ENCODE measurements around the gene HOXA5. TPM values are rescaled to one million over a fixed set of nuclear protein-coding genes. Genes with fewer than 3 reads are reported as not detected.
A peak's percentile ranks its signal among the peaks of the same experiment; 100 is the strongest.

HOXA5 gene
- total RNA-seq, 1 donor from 2014 or later = not detected

- Mint-ChIP-seq H3K36me3 (ENCODE audit: unreplicated experiment) (no peaks in the 10 kb centered on the region), H3K27ac (ENCODE audit: unreplicated experiment) (no peak overlapping the region), H3K9me3 (ENCODE audit: unreplicated experiment) (peaks cover 7% of the 10 kb centered on the region), H3K27me3 (ENCODE audit: unreplicated experiment) (peaks cover 84% of the 10 kb centered on the region), H3K4me3 (ENCODE audit: unreplicated experiment) (peak overlapping the region; percentile 66), H3K4me1 (ENCODE audit: unreplicated experiment) (peaks cover 7% of the 10 kb centered on the region)
- peak; percentile 99 for TF ChIP-seq CTCF (IDR thresholded peaks at IDR 0.05)
- DNase-seq (ENCODE audit: extremely low spot score, unreplicated experiment) = peak; percentile 93
These were observed 17.2 kb upstream of the HOXA5 start for GRCh38 chr7:27160546-27161213.

DNA sequence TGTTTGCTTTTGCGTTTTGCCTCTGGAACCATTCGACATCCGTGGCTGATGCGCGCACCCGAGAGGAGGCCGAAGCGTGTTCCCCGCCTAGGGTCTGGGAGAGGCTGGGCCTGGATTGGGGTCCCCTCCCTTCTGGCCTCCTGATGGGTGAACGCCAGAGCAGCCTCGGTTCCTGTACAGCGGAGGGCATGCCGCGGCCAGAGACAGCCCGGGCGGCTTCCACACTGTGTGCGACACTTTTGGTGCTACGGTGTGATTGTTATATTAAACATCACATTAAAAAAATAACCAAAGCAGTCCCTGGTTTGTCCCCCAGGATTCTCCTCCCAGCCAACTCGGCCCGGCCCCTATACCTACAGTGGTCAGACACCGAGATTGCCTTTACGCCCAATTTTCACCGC, 16.7 kb upstream of the HOXA5 start:
- TF ChIP-seq CTCF (IDR thresholded peaks at IDR 0.05) = no peak
- Mint-ChIP-seq H3K27me3 (ENCODE audit: unreplicated experiment) (peaks cover 85% of the 10 kb centered on the region), H3K27ac (ENCODE audit: unreplicated experiment) (no peak overlapping the region), H3K4me1 (ENCODE audit: unreplicated experiment) (peaks cover 7% of the 10 kb centered on the region), H3K36me3 (ENCODE audit: unreplicated experiment) (no peaks in the 10 kb centered on the region), H3K9me3 (ENCODE audit: unreplicated experiment) (peaks cover 7% of the 10 kb centered on the region), H3K4me3 (ENCODE audit: unreplicated experiment) (no peak overlapping the region)
- no peak for DNase-seq (ENCODE audit: extremely low spot score, unreplicated experiment)

DNA sequence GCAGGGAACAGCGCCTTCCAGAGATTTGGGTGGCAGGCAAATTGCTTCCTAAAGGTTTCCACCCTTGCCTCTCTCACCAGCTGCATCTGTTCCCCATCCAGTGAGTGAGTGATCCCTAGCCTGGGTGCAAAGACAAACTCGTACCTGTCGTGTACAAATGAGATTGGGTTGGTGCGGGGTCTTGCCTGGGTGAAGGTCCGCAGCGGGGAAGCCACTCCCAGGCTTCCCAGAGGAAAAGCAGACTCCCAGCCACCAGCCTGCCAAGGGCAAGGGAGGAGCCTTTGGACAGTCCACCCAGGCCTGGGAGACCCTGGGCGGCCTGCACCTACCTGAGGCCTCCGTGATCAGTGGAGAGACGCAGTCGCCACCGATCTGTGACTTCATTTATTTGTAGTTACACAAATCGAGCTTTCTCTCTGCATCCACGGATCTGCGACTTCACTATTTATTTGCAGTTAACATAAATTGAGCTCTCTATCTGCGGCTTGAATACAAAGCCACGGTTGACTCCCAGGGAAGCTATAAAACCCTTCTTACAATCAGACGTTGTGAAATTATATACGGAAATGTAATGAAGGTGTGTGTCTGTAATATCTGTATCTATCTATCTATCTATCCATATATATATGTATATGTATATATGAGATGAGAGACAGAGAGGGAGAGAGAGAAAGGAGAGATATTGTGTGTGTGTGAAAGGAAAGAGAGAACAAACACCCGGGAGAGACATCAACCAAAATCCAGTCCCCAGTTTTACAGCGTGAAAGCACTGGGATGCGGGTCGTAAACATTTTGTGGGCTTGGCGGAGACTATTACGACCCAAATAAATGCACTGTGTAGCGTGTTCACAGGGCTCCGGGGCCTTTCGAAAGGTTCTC, 16.0 kb upstream of the HOXA5 start:
- Mint-ChIP-seq H3K27me3 (ENCODE audit: unreplicated experiment) (peaks cover 87% of the 10 kb centered on the region), H3K4me1 (ENCODE audit: unreplicated experiment) (peaks cover 12% of the 10 kb centered on the region), H3K4me3 (ENCODE audit: unreplicated experiment) (no peak overlapping the region), H3K27ac (ENCODE audit: unreplicated experiment) (no peak overlapping the region), H3K9me3 (ENCODE audit: unreplicated experiment) (peaks cover 7% of the 10 kb centered on the region), H3K36me3 (ENCODE audit: unreplicated experiment) (peaks cover 1% of the 10 kb centered on the region)
- DNase-seq (ENCODE audit: extremely low spot score, unreplicated experiment) = no peak
- no peak for TF ChIP-seq CTCF (IDR thresholded peaks at IDR 0.05)

- no peak overlapping the region for H3K4me3 Mint-ChIP-seq (ENCODE audit: unreplicated experiment)
- no peak overlapping the region for H3K27ac Mint-ChIP-seq (ENCODE audit: unreplicated experiment)
- DNase-seq (ENCODE audit: extremely low spot score, unreplicated experiment) = no peak
These were observed 15.2 kb upstream of the HOXA5 start for GRCh38 chr7:27158436-27159265.

More at GRCh38 chr7:27158436-27159265, 15.2 kb upstream of the HOXA5 start:
- Mint-ChIP-seq H3K9me3 (ENCODE audit: unreplicated experiment) (peaks cover 7% of the 10 kb centered on the region), H3K4me1 (ENCODE audit: unreplicated experiment) (peaks cover 12% of the 10 kb centered on the region), H3K36me3 (ENCODE audit: unreplicated experiment) (peaks cover 1% of the 10 kb centered on the region), H3K27me3 (ENCODE audit: unreplicated experiment) (peaks cover 88% of the 10 kb centered on the region)
- TF ChIP-seq CTCF (IDR thresholded peaks at IDR 0.05) = no peak
